ENCODE results near the gene CACNA1I. TPM values are rescaled to one million over a fixed set of nuclear protein-coding genes. Genes with fewer than 3 reads are reported as not detected.

Gene CACNA1I
- total RNA-seq, 1 donor from 2014 or later, result 0.11 TPM

- no peak overlapping the region for H3K4me3 Mint-ChIP-seq
- peaks cover 39% of the 10 kb centered on the region for H3K4me1 Mint-ChIP-seq
- Histone ChIP-seq H2AFZ (replicated peaks) (no peak overlapping the region), H3K4me2 (no peak overlapping the region), H3K4me3 (no peak overlapping the region), H3K27ac (no peak overlapping the region), H3F3A (ENCODE audit: low read depth) (peaks cover 16% of the 10 kb centered on the region), H3K4me1 (peaks cover 21% of the 10 kb centered on the region), H4K20me1 (ENCODE audit: low read depth) (peaks cover 21% of the 10 kb centered on the region), H3K27me3 (peaks cover 13% of the 10 kb centered on the region), H3K36me3 (no peaks in the 10 kb centered on the region), H3K9me3 (ENCODE audit: low read depth) (no peaks in the 10 kb centered on the region), H3K9ac (no peak overlapping the region), H3K79me2 (ENCODE audit: low read depth) (no peaks in the 10 kb centered on the region)
- no peak overlapping the region for H3K27ac Mint-ChIP-seq
- no peak for TF ChIP-seq EZH2 (IDR thresholded peaks at IDR 0.05)
- no peak for TF ChIP-seq EZH2phosphoT487 (IDR thresholded peaks at IDR 0.05)
- no peak for TF ChIP-seq CTCF (IDR thresholded peaks at IDR 0.05)
- H3K9me3 Mint-ChIP-seq, result no peaks in the 10 kb centered on the region
- DNase-seq (ENCODE audit: low spot score), result no peak
- H3K36me3 Mint-ChIP-seq, result no peaks in the 10 kb centered on the region
- peaks cover 12% of the 10 kb centered on the region for H3K27me3 Mint-ChIP-seq (ENCODE audit: insufficient read depth, low read depth)
Observed at GRCh38 chr22:39628563-39629080, 58.1 kb downstream of the CACNA1I start.

GRCh38 chr22:39629851-39630250 lies 59.3 kb downstream of the CACNA1I start:
- Mint-ChIP-seq H3K9me3 (no peaks in the 10 kb centered on the region), H3K36me3 (no peaks in the 10 kb centered on the region), H3K27me3 (ENCODE audit: insufficient read depth, low read depth) (peaks cover 14% of the 10 kb centered on the region), H3K4me1 (peaks cover 41% of the 10 kb centered on the region), H3K27ac (peak overlapping the region; percentile 68), H3K4me3 (no peak overlapping the region)
- Histone ChIP-seq H3K4me2 (no peak overlapping the region), H3K9ac (no peak overlapping the region), H2AFZ (replicated peaks) (no peak overlapping the region), H3K27ac (no peak overlapping the region), H3K4me3 (no peak overlapping the region), H3K79me2 (ENCODE audit: low read depth) (no peaks in the 10 kb centered on the region), H3K9me3 (ENCODE audit: low read depth) (no peaks in the 10 kb centered on the region), H3K4me1 (peaks cover 21% of the 10 kb centered on the region), H3K27me3 (peaks cover 23% of the 10 kb centered on the region), H3K36me3 (no peaks in the 10 kb centered on the region), H3F3A (ENCODE audit: low read depth) (peaks cover 16% of the 10 kb centered on the region), H4K20me1 (ENCODE audit: low read depth) (peaks cover 21% of the 10 kb centered on the region)
- DNase-seq (ENCODE audit: low spot score), result no peak
- no peak for TF ChIP-seq CTCF (IDR thresholded peaks at IDR 0.05)
- TF ChIP-seq EZH2phosphoT487 (IDR thresholded peaks at IDR 0.05), result no peak
- TF ChIP-seq EZH2 (IDR thresholded peaks at IDR 0.05), result no peak

DNA sequence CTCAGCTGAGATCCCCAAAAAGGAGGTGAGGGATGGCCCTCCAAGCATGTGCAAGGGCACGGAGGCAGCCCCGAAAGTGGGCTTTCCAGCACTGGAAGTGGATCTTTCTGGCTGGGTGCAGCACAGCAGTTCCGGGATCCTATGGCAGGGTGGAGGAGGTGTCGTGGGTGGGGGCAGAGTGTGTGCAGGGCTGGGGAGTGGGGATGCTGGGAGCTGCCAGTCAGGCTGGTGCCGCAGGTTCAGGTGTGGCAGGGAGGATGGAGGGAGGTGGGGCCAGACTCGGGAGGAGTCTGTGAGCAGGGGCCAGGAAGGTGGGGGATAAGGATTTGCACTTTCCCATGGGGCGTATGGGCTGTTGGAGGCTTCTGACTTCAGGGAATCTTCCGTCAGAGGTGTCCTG lies 60.2 kb downstream of the CACNA1I start:
- H3K4me1 Mint-ChIP-seq, result peaks cover 42% of the 10 kb centered on the region
- no peaks in the 10 kb centered on the region for H3K79me2 ChIP-seq (ENCODE audit: low read depth)

More for the DNA sequence above, 60.2 kb downstream of the CACNA1I start:
- no peak overlapping the region for H3K4me3 ChIP-seq
- peaks cover 21% of the 10 kb centered on the region for H3K4me1 ChIP-seq
- H3K9ac ChIP-seq, result no peak overlapping the region
- H3K36me3 ChIP-seq, result no peaks in the 10 kb centered on the region
- no peak overlapping the region for H3K27ac ChIP-seq
- Mint-ChIP-seq H3K36me3 (no peaks in the 10 kb centered on the region), H3K27me3 (ENCODE audit: insufficient read depth, low read depth) (peaks cover 14% of the 10 kb centered on the region), H3K27ac (no peak overlapping the region), H3K9me3 (no peaks in the 10 kb centered on the region), H3K4me3 (no peak overlapping the region)
- TF ChIP-seq EZH2phosphoT487 (IDR thresholded peaks at IDR 0.05) (no peak), CTCF (IDR thresholded peaks at IDR 0.05) (no peak), EZH2 (IDR thresholded peaks at IDR 0.05) (no peak)
- H3K9me3 ChIP-seq (ENCODE audit: low read depth), result no peaks in the 10 kb centered on the region
- H3F3A ChIP-seq (ENCODE audit: low read depth), result peaks cover 16% of the 10 kb centered on the region
- peaks cover 23% of the 10 kb centered on the region for H3K27me3 ChIP-seq
- H2AFZ ChIP-seq (replicated peaks), result no peak overlapping the region
- H4K20me1 ChIP-seq (ENCODE audit: low read depth), result peaks cover 21% of the 10 kb centered on the region
- no peak overlapping the region for H3K4me2 ChIP-seq
- no peak for DNase-seq (ENCODE audit: low spot score)
